ENCODE measurements around the gene STX16. TPM values are rescaled to one million over a fixed set of nuclear protein-coding genes. Genes with fewer than 3 reads are reported as not detected.

STX16 gene
- total RNA-seq, 4 donors from 2014 or later: 9.2 to 34.3 (median 20.4) TPM

DNA sequence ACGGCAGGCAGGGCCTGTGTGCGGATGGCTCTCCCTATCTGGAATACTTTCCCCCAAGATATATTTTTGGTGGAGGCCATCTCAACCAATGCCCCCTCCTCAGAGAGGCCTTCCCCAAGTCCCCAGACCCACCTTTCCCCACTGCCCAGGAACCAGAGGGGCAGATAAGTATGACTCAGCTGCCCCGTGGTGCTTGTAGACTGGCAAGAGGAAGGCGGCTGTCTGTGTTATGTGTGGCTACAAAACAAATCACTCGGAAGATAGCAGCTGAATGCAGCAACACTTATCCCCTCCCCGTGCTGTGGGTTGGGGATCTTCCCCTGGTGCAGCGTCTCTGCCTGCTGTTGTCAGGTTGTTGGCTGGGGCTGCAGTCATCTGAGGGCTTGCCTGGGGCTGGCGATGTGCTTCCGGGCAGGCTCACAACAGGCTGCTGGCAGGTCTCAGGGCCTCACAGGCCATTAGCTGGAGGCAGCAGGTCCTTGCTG, 48.6 kb downstream of the STX16 start:
- DNase-seq: peak in 1 of 2 donors; percentile 9
- in situ Hi-C loops (cut with MboI; ENCODE audit: low sequenced_read_pairs in 4 of 4) (loop anchor here in 2 of 4 donors (25.0 kb wide), 2 partner anchors 338 to 462 kb away; partner anchors contain the start of genes ANKRD60 (in 2 of the 2), ATP5F1E (in 1 of the 2) and PRELID3B (in 1 of the 2)), intact Hi-C loops (cut with DNase I; ENCODE audit: low total_unique reads) (no loop called here)
- H3K4me3 ChIP-seq: no peak overlapping the region
- H3K4me1 ChIP-seq: peaks cover under 1 to 2% of the 10 kb centered on the region in 2 donors
- TF ChIP-seq CTCF (IDR thresholded peaks at IDR 0.05 in 4 of 5, conservative IDR thresholded peaks at IDR 0.05 in 1 of 5) (no peak), POLR2A (IDR thresholded peaks at IDR 0.05) (no peak)
- H3K9me3 ChIP-seq: no peaks in the 10 kb centered on the region
- no peak overlapping the region for H3K27ac ChIP-seq
- H3K27me3 ChIP-seq: no peaks in the 10 kb centered on the region
- ATAC-seq: no peak
- peaks cover 0 to 79% of the 10 kb centered on the region in 2 donors for H3K36me3 ChIP-seq

DNA sequence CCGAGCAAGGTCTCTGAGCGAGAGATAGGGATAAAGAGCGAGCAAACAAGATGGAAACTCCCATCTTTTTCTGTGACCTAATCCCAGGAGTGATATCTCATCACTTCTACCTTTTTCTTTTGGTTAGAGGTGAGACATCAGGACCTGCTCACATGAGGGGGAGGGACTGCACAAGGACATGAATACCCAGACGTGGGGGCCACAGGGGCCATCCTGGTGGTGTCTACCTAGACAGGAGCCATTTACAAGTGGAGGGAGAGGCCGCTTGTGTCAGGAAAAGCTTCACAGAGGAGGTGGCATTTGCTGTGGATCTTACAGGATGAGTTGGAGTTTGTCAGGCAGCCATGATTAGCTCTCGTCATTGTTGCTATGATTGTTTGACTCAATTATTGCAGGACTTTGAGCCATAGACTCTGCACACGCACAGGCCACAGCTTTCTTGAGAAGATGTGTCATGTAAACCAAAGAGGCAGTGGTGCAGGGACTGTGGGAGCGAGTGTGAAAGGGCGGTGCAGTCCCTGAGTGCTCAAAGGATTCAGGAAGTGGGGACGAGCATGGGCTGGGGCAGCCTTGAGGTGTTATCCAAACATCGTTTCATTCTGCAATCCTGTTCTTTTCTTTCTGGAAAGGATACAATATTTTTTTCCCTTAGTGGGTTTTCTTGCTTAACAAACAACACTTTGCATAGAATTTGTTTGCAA, 49.2 kb downstream of the STX16 start:
- Histone ChIP-seq H3K4me3 (no peak overlapping the region), H3K4me1 (no peaks in the 10 kb centered on the region), H3K36me3 (peaks cover 0 to 79% of the 10 kb centered on the region in 2 donors), H3K27me3 (no peaks in the 10 kb centered on the region), H3K27ac (no peak overlapping the region), H3K9me3 (no peaks in the 10 kb centered on the region)
- TF ChIP-seq POLR2A (IDR thresholded peaks at IDR 0.05) (no peak), CTCF (IDR thresholded peaks at IDR 0.05 in 4 of 5, conservative IDR thresholded peaks at IDR 0.05 in 1 of 5) (no peak)
- ATAC-seq: peak in 1 of 2 donors; percentile 33
- in situ Hi-C loops (cut with MboI; ENCODE audit: low sequenced_read_pairs in 4 of 4): no loop called here
- intact Hi-C loops (cut with DNase I; ENCODE audit: low total_unique reads): no loop called here
- DNase-seq: peak in 1 of 2 donors; percentile 11

DNA sequence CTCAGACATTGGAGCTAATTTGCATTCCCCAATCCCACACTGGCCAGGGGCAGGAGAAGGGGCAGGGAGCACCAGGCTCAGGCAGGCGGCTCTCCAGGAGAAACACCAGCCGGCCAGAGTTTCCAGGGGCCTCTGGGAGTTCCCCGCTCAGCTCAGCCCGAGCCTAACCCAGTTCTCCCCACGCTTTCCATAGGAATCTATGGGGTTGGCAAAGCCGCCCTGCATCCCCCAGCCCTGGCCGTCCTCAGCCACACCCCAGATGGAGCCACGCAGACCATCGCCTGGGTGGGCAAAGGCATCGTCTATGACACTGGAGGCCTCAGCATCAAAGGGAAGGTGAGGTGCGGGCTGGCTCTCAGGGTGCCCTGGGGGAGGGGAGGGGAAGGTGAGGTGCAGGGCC, 49.7 kb downstream of the STX16 start:
- intact Hi-C loops (cut with DNase I; ENCODE audit: low total_unique reads): no loop called here
- Histone ChIP-seq H3K27ac (no peak overlapping the region), H3K36me3 (peaks cover 0 to 77% of the 10 kb centered on the region in 2 donors), H3K9me3 (no peaks in the 10 kb centered on the region), H3K4me1 (no peaks in the 10 kb centered on the region), H3K27me3 (no peaks in the 10 kb centered on the region), H3K4me3 (no peak overlapping the region)
- in situ Hi-C loops (cut with MboI; ENCODE audit: low sequenced_read_pairs in 4 of 4): no loop called here
- TF ChIP-seq POLR2A (IDR thresholded peaks at IDR 0.05) (no peak), CTCF (IDR thresholded peaks at IDR 0.05 in 4 of 5, conservative IDR thresholded peaks at IDR 0.05 in 1 of 5) (no peak)
- no peak for DNase-seq
- no peak for ATAC-seq

- in situ Hi-C loops (cut with MboI; ENCODE audit: low sequenced_read_pairs in 4 of 4): no loop called here
- Histone ChIP-seq H3K27ac (no peak overlapping the region), H3K4me1 (no peaks in the 10 kb centered on the region), H3K27me3 (no peaks in the 10 kb centered on the region), H3K36me3 (peaks cover 0 to 69% of the 10 kb centered on the region in 2 donors), H3K4me3 (no peak overlapping the region), H3K9me3 (no peaks in the 10 kb centered on the region)
- intact Hi-C loops (cut with DNase I; ENCODE audit: low total_unique reads): no loop called here
- no peak for ATAC-seq
- DNase-seq: peak in 1 of 2 donors; percentile 7
- TF ChIP-seq POLR2A (IDR thresholded peaks at IDR 0.05) (no peak), CTCF (IDR thresholded peaks at IDR 0.05 in 4 of 5, conservative IDR thresholded peaks at IDR 0.05 in 1 of 5) (no peak)
These were observed 50.5 kb downstream of the STX16 start for GRCh38 chr20:58701431-58702160.
